ENCODE results near the gene NLGN1.

Gene NLGN1

DNA sequence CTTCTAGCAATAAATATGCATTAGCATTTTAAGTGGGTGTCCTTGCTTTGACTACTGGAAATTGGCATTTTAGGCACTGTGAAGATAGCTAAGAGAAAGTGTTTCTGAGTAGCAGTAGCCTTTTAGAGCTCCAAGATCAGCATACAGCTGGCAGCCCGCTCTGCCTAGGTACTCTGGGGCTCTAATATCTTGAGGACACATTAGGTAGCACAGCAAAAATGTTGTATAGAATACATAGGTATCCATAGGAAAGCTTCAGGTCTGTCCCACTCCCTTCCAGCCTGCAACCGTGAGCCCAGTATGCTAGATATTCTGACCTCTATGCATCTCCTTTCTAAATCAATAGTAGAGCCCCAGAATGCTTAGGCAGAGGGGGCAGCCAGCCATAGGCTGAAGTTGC, 670.5 kb downstream of the NLGN1 start:
- no peak for DNase-seq

DNA sequence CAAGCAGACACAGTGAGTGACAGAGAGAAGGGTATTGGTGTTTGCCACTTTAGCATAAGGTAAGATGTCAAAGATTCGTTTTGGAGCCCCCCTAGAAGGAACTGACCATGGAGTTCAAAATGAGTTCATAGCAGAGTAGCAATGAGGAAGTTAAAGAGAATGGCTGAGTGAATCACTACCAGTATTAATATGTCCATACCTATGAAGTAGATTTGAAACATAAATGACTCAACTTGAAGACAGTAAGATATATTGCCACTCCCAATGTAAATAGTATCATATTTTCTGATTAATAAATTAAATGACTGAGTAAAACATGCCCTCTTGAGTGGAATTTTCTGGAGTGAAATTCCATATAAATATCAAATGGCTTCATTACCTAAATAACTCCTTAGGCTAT, 675.1 kb downstream of the NLGN1 start:
- DNase-seq: no peak

DNA sequence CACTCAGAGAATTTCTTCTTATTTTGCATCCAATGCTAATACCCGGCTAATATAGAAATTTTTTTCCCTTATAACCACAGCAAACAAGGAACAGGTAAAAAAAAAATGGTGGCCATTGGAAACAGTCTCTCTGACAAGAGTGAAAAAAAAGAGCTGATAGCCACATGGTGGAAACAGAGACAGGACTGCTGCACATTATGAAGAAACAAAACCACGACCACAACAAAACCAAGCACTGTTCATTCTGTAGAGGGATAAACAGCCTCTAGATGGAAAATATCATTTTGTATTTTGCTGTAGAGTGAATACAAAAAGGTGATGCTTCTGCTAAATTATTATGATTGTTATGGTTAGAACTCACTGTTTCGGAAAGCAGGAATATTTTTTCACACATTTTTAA, 686.2 kb downstream of the NLGN1 start:
- no peak for DNase-seq

DNA sequence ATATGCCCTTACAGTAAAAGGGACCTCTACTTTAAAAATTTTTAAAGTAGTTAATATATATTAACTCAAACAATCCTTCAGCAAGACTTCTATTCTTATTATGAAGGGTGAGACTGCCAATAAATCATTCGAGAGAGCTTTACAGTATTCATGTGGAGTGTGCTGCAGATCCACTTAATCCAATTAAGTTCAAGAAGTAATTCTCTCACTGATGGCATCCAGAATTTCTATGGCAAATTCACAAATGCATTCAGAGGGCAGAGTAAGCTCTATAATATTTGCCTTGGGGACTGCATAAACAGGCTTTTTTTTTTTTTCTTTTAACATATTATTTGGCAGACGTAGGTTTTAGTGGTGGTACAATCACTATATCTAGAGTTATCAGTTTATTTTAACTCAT, 692.0 kb downstream of the NLGN1 start:
- no peak for DNase-seq

DNA sequence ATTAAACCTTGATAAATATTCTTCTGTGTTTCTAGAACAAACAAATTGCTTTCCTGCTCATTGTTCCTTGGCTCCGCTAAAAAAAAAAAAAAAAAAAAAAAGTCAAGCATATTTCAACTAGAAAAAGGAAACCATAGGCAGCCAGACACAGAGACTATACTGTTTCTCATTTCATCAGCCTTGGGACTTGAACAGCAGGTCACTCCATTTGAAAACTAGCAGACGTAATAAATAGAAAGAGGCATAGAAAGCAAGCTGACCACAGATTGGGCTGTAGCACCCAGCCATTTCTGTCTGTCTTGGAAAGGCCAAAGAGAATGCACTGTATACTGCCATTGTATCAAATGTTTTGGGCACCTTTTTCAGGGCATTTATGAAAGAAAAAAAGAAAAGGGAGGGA, 697.1 kb downstream of the NLGN1 start:
- no peak for DNase-seq

DNA sequence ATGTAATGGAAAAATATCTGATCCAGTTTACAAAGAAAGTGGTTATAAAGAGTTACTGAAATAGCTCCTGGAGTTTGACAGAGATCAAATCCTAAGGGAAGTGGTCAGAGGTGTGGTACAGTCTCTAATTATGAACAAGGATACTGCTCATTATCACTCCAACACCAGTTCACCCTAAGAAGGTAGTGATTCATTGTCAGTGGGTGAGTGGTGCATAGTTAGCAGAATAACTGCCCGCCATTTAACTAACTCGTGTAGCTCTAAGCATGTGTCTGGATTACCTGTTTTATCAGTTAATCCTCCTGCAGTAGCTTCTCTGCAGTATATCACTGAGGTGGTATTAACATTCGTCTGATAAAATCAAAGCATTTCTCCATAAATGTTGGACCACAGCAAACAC, 700.1 kb downstream of the NLGN1 start:
- DNase-seq: no peak

DNA sequence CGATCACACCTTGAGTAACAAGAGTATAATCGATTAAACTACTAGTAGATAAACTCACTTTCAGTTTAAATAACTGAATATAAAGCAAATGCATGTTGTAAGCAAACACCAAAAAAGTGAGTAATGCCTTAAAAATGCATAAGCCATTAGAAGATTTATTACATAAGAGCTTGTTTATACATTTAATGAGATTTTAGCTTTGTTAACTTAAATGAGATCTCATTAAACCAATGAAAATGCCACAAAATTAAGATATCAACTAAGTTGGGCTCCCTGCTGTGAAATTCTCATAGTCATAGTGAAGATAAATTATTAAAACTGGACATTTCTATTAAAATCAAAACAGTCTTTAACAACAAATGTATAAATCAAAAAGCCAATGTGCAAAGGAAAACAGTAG, 701.2 kb downstream of the NLGN1 start:
- DNase-seq: no peak

DNA sequence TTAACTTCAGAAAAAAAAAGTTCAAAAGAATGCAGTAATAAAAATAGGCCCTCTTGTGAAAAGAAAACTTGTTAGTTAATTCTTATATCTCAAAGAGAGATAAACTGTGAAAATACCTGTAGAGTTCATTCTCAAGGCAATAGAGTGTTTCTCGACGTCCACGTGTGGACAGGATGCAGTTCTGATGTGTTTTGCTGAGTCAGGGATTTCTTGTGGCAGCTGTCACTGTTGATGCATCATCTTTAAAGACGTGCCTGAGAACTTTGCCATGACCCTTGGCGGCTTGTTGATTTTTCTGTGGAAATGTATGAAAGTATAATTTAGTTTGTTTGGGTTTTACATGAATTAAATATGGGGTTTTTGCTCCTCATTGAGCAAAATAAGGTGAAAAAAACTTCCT, 702.2 kb downstream of the NLGN1 start:
- no peak for DNase-seq

DNA sequence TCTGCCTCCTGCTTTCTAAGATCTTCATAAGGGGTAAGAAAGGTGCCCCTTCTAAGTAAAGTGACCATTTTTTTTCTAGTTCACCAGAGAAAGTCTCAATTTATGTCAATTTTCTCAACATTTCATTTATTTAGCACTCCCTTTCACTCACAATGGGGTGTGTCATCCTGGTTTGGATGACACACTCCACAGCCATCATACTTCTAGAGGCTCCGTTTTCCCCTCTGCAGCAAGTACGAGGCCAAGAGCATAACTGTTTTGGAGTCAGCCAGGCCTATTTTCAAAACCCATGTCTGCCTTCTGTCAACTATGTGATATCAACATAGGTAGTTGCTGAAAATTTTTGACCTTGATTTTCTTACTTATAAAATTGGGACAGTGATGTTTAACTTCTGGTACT, 703.2 kb downstream of the NLGN1 start:
- no peak for DNase-seq

DNA sequence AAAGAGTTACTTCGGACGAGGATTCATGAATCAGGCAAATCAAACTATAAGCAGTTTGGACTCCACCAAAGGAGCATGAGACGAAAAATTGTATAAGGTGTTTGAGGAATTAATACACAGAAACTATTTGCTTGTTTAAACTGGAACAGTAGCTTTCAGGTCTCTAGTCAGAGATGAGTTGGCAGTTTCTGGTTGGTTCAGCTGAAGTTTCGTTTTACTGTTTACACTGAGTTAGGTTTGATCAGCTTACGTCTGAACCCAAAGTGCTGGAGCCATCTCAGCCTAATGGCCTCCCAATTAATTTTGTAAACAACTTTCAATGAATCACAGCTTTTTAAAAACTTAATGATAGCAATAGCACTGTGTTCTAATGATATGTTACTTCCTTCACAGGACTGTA, 703.7 kb downstream of the NLGN1 start:
- no peak for DNase-seq

DNA sequence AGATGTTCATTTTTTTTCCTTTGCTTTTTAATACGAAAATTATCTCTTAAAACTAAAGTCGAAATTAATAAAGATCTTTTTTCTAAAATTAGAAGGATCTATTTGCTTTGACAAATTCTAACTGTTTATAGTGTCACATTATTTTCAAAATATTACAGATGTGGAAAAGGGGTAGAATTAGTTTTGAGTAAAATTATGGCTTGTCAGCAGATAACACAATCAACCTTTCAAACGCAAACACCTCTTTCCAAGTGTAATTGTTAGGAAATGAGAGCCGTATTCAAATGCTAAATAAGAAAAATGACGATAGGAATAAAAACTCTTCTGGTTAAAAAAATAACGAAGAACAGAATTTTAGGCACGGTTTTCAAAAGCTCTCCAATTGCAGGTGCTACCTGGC, 704.7 kb downstream of the NLGN1 start:
- no peak for DNase-seq

DNA sequence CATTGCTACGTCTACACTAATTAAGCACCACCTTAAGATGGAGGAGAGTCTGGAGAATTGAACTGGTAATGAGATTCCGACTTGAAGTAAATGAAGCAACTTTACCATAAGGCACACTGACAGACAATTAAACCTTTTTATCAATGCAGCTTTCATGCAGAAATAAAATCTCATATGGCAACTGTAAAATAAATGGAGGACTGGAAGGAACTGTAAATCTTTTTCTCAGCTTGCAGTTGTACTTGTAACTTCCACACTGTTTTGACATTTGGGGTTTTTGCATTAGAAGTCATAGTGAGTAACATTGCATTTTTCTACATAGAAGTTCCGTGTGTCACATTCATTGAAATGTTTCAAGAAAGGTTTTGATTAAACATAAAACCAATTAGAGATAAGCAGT, 705.3 kb downstream of the NLGN1 start:
- no peak for DNase-seq

DNA sequence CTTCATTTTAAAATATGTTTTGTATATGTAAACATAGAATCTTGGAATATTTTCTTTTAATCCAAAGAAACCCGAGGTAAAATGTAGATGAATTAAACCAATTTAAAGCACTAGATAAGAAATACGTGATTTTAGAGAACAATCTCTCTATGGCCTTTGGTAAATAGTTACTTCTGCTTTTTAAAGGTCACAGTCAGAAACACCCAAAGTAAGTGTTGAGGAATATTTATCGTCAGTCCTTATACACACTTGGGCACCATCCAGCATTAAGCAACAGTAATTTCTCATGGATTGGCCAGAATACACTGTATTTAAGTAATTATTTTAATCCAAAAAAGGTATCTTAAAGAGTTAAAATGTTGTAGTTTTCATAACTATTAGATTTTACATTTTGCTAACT, 713.2 kb downstream of the NLGN1 start:
- DNase-seq: no peak

DNA sequence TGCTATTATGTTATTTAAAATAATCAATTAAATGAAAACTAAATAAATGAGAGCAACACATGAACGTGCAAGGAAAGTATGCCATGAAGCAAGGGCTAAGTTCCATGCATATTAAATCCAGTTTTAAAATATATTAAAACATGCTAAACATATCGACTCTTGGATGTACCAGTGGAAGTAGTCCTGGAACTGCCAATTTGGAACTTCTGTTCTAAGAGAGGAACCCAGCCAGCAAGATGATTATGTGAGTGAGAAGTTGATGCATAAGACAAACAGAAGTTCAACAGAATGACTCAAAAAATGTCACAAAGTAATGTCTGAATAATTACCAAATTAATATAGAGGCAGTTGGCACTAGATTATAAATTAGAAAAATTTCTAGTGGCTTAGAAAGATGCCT, 714.2 kb downstream of the NLGN1 start:
- DNase-seq: no peak

DNA sequence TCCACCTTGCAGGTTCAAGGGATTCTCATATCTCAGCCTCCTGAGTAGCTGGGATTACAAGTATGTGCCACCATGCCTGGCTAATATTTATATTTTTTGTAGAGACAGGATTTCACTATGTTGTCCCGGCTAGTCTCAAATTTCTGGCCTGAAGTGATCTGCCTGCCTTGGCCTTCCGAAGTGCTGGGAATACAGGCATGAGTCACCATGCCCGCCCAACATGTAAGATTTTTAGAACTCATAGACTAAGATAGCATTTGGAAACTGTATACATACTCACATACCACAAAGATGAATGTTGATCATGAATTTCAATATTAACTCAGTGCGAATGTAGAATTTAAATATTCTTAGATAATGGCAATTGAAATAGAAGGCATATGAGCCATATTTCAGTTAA, 718.9 kb downstream of the NLGN1 start:
- no peak for DNase-seq

DNA sequence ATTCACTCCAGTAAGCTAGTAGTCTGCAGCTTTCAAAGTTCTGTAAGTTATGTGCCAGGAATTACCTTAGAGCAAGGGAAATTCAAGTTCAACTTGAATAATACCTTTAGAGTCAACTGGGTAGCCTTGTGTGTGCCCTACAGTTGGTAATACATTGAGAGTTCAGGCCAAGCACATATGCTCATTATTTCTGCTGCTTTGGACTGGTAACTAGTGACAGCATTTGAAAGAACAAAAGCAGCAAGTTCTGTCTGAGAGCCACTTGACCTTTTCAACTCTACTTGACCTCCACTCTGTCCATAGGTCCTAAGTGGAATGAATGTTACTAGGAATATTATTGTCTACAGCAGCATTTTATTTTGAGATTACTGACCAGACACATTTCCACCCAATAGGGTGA, 723.5 kb downstream of the NLGN1 start:
- no peak for DNase-seq

DNA sequence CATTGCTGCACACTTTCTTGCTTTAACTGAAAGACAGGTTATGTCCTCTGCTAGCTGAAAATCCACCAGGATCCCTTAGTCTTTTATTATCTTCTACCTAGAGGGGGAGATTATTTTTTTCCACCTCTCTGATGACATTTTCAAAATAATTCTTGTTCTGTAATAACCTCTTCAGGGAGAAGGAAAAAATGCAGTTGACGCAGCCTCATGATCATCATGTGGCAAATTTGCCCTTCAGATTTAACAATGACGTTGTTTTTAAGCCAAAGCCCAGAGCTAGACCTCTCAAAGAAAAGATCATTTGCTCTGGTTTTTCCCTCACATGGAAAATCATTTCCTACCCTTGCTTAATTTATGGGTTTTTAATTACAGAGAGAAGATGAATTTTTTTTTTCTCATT, 724.9 kb downstream of the NLGN1 start:
- no peak for DNase-seq

DNA sequence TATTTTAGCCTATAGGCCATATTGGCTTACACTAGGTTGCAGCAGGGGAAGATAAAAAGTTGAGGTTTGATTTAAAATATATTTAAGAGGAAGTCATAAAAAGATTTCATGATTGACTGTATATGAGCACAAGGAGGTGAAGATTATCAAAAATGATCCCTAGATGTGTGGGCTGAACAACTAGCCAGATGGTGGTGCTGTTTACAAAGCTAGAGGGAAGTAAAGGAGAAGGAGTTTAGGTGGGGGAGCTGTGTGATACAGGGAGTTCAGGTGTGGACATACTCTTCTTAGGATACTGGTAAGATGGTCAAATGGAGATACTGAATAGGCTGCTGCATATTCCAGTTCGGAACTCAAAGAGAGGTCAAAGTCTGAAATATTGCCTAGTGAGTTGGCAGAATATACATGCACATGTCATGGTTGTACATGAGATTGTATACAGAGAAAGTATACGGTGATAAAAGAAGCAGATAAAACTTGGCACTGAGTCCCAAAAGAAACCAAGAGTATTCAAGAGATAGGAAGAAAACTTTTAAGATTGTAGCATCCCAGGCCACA, 727.8 kb downstream of the NLGN1 start:
- peak in 2 of 56 donors; percentile 0 to 6 for DNase-seq

DNA sequence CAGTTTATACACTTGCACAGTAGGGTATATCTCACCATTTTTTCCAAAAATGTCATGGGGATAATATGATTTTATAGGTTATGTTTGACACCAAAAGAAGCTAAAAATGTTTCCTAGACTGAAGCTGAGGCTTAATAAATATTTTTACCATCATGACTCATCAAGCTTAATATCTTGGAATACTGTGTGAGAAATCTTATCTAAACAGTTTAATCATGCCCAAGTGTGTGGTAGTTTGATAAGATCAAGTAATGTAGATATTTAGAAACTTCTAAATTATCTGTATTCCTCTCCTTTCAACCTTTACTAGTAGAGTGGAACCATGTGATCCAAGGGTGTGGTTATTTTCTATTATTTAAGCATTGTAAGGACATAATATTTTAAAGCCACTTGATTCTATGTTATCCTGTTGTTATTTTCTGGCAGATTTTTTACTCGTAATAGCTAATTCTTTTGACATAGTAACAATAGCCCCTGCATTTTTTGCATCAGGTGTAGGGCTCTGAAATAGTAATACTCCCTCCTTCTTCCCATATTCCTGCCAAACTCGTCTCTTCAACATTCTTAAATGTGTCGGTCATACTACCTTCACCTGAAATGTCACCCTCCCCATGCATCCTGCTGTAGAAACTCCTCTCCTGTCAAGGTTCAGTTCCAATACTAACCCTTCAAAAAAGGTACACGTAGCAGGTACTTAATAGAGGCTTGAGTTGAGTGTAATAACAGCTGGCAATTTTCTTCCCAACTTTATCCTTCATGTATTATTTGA, 729.6 kb downstream of the NLGN1 start:
- DNase-seq: no peak

DNA sequence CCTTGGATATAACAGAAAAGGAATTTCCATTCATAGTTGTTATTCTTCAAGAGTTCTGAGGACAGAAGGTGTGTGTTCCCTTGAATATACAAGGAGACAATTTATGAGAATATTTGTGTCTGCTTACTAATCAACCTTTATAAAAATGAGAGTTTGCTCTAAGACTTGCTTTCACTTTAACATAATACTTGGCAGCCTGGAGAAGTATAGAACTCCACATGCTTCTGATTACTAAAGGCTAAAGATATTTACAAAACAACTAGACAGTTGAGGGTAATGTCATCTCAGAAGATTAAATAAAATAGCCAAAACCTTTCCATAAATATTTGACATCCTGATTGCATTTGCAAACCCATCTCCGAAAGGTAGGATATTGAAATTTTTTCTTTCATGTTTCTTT, 734.5 kb downstream of the NLGN1 start:
- DNase-seq: no peak

DNA sequence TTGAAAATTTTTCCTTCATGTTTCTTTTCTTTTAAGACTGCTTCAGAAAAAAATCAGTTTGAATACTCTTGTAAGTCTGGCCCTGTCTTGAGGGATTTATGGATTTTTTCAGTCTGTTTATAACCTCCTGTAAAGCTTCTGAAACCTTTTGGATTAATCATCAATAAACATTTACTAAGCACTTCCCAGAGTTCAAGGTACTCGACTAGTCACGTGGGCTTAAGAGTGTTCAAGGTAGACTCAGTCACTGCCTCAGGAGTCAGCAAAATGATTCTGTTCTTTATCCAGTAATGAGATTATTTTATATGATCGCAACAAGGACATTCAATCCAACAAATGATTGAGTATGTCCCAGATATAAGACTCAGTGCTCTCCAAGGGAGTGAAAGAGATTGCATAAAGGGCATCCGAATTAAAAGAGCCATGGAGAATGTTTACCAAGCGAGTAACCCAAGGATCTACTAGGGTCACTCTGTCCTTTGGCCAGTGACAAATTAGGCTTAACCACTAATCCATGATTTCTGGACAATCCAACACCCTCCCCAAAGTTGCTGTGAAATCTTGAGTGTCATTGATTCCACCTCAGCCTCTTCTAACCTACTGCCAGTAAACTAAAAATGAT, 735.0 kb downstream of the NLGN1 start:
- no peak for DNase-seq

DNA sequence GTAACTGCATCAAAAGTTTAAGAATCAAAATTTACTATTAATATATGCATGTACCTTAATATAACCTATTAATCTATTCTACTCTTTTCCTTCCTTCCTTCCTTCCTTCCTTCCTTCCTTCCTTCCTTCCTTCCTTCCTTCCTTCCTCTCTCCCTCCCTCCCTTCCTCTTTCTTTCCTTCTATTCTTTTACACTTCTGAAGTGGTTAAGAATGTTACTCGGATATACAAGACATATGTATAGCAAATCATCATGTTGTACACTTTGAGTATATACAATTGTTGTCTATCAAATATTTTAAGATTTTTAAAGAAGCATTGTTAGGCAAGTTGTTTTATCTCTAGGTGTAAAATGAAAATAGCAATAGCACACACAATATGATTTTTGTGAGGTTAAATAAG, 748.5 kb downstream of the NLGN1 start:
- no peak for DNase-seq

DNA sequence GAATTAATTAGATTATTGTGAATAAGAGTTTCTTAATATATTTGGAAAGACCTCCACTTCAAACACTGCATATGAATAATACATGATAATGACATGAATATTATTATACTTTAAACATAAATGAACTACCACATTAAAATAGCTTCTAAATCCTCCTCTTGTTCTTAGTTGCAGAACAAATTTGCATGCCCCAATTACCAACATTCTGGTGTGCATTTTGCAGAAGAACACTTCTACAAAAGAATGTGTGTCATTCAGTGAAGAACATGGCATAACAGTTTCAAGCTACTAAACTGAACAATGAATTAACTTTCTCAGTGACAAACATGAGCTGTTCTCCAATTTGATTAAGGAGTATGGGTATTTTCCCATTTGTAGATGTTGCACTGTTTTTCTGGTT, 750.3 kb downstream of the NLGN1 start:
- no peak for DNase-seq
